M059J (cell line): ENCODE measurements around the gene CD82. TPM values are rescaled to one million over a fixed set of nuclear protein-coding genes. Genes with fewer than 3 reads are reported as not detected.

ENCODE experiments used
- DNase-seq: peaks from one replicate; pipeline ENCODE4 v3.0.0-alpha.2; 2012; ENCODE audit warnings: low read depth
- total RNA-seq: library from RNA; depleted of rRNA; stranded (reverse); fragments of >200 nt; shearing (Covaris generic); gene quantifications from 2 replicates; pipeline ENCODE4 v1.2.3, GENCODE V29; 2014

The CD82 gene
- total RNA-seq, 1 experiment from 2014 or later, result 50.0 TPM

- no peak for DNase-seq
These were observed 50.7 kb downstream of the CD82 start for GRCh38 chr11:44615913-44616791.

GRCh38 chr11:44617671-44618461 lies 52.4 kb downstream of the CD82 start:
- no peak for DNase-seq

- DNase-seq, result no peak
These were observed 53.3 kb downstream of the CD82 start for GRCh38 chr11:44618561-44619425.

- no peak for DNase-seq
These were observed 54.9 kb downstream of the CD82 start for GRCh38 chr11:44620328-44620725.

- DNase-seq, result peak; percentile 57
These were observed 55.7 kb downstream of the CD82 start for GRCh38 chr11:44621140-44621681.

- no peak for DNase-seq
These were observed 56.3 kb downstream of the CD82 start for GRCh38 chr11:44621784-44622183.

- DNase-seq, result no peak
These were observed 56.8 kb downstream of the CD82 start for GRCh38 chr11:44622190-44622650.

GRCh38 chr11:44622721-44623258 lies 57.3 kb downstream of the CD82 start:
- no peak for DNase-seq

GRCh38 chr11:44623341-44623730 lies 57.9 kb downstream of the CD82 start:
- DNase-seq, result no peak

- DNase-seq, result no peak
These were observed 58.4 kb downstream of the CD82 start for GRCh38 chr11:44623731-44624491.

- DNase-seq, result no peak
These were observed 59.3 kb downstream of the CD82 start for GRCh38 chr11:44624761-44625221.

- no peak for DNase-seq
These were observed 60.5 kb downstream of the CD82 start for GRCh38 chr11:44625759-44626523.

- no peak for DNase-seq
These were observed 61.2 kb downstream of the CD82 start for GRCh38 chr11:44626645-44627044.

GRCh38 chr11:44627165-44627789 lies 61.8 kb downstream of the CD82 start:
- no peak for DNase-seq

GRCh38 chr11:44627911-44628729 lies 62.7 kb downstream of the CD82 start:
- DNase-seq, result peak; percentile 91

GRCh38 chr11:44628730-44629700 lies 63.6 kb downstream of the CD82 start:
- no peak for DNase-seq
